Endothelial cell of umbilical vein (primary cell): ENCODE results near the gene PLPP7. TPM values are rescaled to one million over a fixed set of nuclear protein-coding genes. Genes with fewer than 3 reads are reported as not detected.

ENCODE experiments used
- BruUV-seq: library from RNA; stranded (reverse); fragments of 400-500 nt; replicated peaks from 2 replicates; lab custom pipeline; 2021; lab: Mats Ljungman, UMichigan
- CTCF ChIA-PET: fragments of 300-600, 350-600 bp; sonication (Branson Sonifier 250); formaldehyde crosslinking; loops from one replicate; lab custom pipeline; 2021; ENCODE audit warnings: antibody characterized with exemption, inconsistent platforms; lab: Charles Lee
- POLR2A ChIA-PET: fragments of 300-600, 350-600 bp; sonication (Branson Sonifier 250); formaldehyde crosslinking; loops from one replicate; lab custom pipeline; 2021; ENCODE audit warnings: antibody characterized with exemption, inconsistent platforms; lab: Charles Lee
- DNase-seq: peaks from one replicate; pipeline ENCODE4 v3.0.0-alpha.2; 2011; ENCODE audit warnings: low read depth, low spot score
- FAIRE-seq: peaks from 2 replicates; lab custom pipeline; 2011; peaks lifted over from hg19 to GRCh38; lab: Jason Lieb, UNC
- H2AFZ ChIP-seq: 2 replicates; pipeline ENCODE4 v1.6.0; 2012; ENCODE audit warnings: low read depth, low read length, control low read depth, inconsistent platforms
- H3K27ac ChIP-seq: 2 replicates; pipeline ENCODE4 v1.5.1; 2011; ENCODE audit warnings: low read depth, mild to moderate bottlenecking, control low read depth, low read length, moderate library complexity; ENCODE audit not compliant: insufficient read depth
- H3K27me3 ChIP-seq, 2 experiments: 2 replicates each; pipeline versions ENCODE4 v1.6.0 to v1.6.1; 2011; ENCODE audit warnings: low read length in 2 of 2, mixed read lengths in 1 of 2; ENCODE audit not compliant: control insufficient read depth in 2 of 2, insufficient read depth in 2 of 2
- H3K36me3 ChIP-seq, 2 experiments: 2 replicates in 1 of 2; 3 replicates in 1 of 2; pipeline ENCODE4 v1.5.1; 2011; ENCODE audit warnings: low read length in 2 of 2, mild to moderate bottlenecking in 1 of 2, moderate library complexity in 1 of 2; ENCODE audit not compliant: control insufficient read depth in 2 of 2, insufficient read depth in 2 of 2; ENCODE audit errors: extremely low read depth in 1 of 2
- H3K4me1 ChIP-seq: 3 replicates; pipeline ENCODE4 v1.5.1; 2011; ENCODE audit warnings: mild to moderate bottlenecking, low read length; ENCODE audit not compliant: control insufficient read depth, insufficient read depth; ENCODE audit errors: extremely low read depth
- H3K4me2 ChIP-seq: 2 replicates; pipeline ENCODE4 v1.6.1; 2011; ENCODE audit warnings: low read length, control low read depth, mixed read lengths; ENCODE audit not compliant: insufficient read depth
- H3K4me3 ChIP-seq, 3 experiments: fragments of 200-600 bp in 1 of 3; sonication (generic), shearing (Covaris generic) in 1 of 3; replicated peaks in 1 of 3; 2 replicates each; pipeline ENCODE4 v1.5.1; 2011 to 2016; ENCODE audit warnings: control low read depth in 3 of 3, low read length in 3 of 3, mild to moderate bottlenecking in 2 of 3, inconsistent platforms in 1 of 3, low read depth in 1 of 3, moderate library complexity in 1 of 3; ENCODE audit not compliant: insufficient read depth in 1 of 3
- H3K79me2 ChIP-seq: 2 replicates; pipeline ENCODE4 v1.6.0; 2012; ENCODE audit warnings: low read length, inconsistent platforms; ENCODE audit not compliant: control insufficient read depth, insufficient read depth
- H3K9ac ChIP-seq: replicated peaks from 2 replicates; pipeline ENCODE3; 2011; ENCODE audit warnings: low read length, control low read depth; ENCODE audit not compliant: insufficient read depth; ENCODE audit errors: extremely low read depth
- H3K9me1 ChIP-seq: replicated peaks from 3 replicates; pipeline ENCODE4 v1.6.0; 2011; ENCODE audit warnings: mild to moderate bottlenecking, low read length; ENCODE audit not compliant: control insufficient read depth, insufficient read depth; ENCODE audit errors: extremely low read depth
- H3K9me3 ChIP-seq: replicated peaks from 2 replicates; pipeline ENCODE4 v1.5.1; 2012; ENCODE audit warnings: low read length, inconsistent platforms; ENCODE audit not compliant: control insufficient read depth, insufficient read depth
- H4K20me1 ChIP-seq: replicated peaks from 2 replicates; pipeline ENCODE3; 2011; ENCODE audit warnings: mild to moderate bottlenecking, low read length; ENCODE audit not compliant: control insufficient read depth, insufficient read depth; ENCODE audit errors: extremely low read depth
- CTCF ChIP-seq, 2 donors: IDR thresholded peaks; 1 replicate in 1 of 2; 2 replicates in 1 of 2; pipeline ENCODE4 v1.5.1; 2011; ENCODE audit warnings: low read length in 2 of 2, mild to moderate bottlenecking in 2 of 2, moderate library complexity in 2 of 2, control low read depth in 1 of 2, inconsistent platforms in 1 of 2, low read depth in 1 of 2; ENCODE audit not compliant: insufficient read depth in 1 of 2; ENCODE audit errors: extremely low read depth in 1 of 2
- FOS ChIP-seq: IDR thresholded peaks from 2 replicates; pipeline ENCODE4 v1.6.1; 2011; ENCODE audit warnings: mild to moderate bottlenecking, low read length, moderate library complexity, borderline replicate concordance; ENCODE audit not compliant: insufficient read depth
- GATA2 ChIP-seq: IDR thresholded peaks from 2 replicates; pipeline ENCODE4 v1.7.0; 2011; ENCODE audit warnings: low read depth, mild to moderate bottlenecking, moderate library complexity, mixed read lengths, low read length; ENCODE audit not compliant: insufficient read length, insufficient read depth
- MAX ChIP-seq: IDR thresholded peaks from 2 replicates; pipeline ENCODE4 v1.6.1; 2011; ENCODE audit not compliant: insufficient read depth, insufficient read length
- POLR2AphosphoS5 ChIP-seq: IDR thresholded peaks from 2 replicates; pipeline ENCODE4 v1.6.1; 2012; ENCODE audit warnings: low read depth, mild to moderate bottlenecking, control low read depth, low read length, moderate library complexity; ENCODE audit not compliant: insufficient read depth
- dilution Hi-C: fragments of 300-500 bp; cut with MboI; formaldehyde crosslinking; loops from one replicate; pipeline ENCODE4 v1.15.0; 2019; ENCODE audit warnings: low sequenced_read_pairs; ENCODE audit not compliant: extremely low pct_ligation_motif_present
- intact Hi-C: fragments of 100-400 bp; cut with micrococcal nuclease; formaldehyde crosslinking; loops from one replicate; pipeline ENCODE4 v1.10.0; 2022
- polyA plus RNA-seq, 4 experiments: library from polyadenylated mRNA; depleted of rRNA in 3 of 4; stranded (reverse) in 3 of 4; unstranded in 1 of 4; fragments of >200 nt; gene quantifications; 2 replicates each; pipeline versions ENCODE4 v1.2.1 to v1.2.3, GENCODE V29; 2011 to 2012; ENCODE audit warnings: missing spikeins in 1 of 4
- total RNA-seq: library from RNA; stranded (reverse); gene quantifications from 2 replicates; pipeline ENCODE4 v1.2.3, GENCODE V29; 2021

PLPP7 gene
- total and polyA plus RNA-seq, 2 donors (not counting 3 experiments of a cell fraction or from before 2014, with no cell fraction given), result 2.1 to 2.7 TPM

- H3K27me3 ChIP-seq, result no peaks in the 10 kb centered on the region
- H3K4me1 ChIP-seq, result peaks cover 51% of the 10 kb centered on the region
- H3K9ac ChIP-seq, result peak overlapping the region; percentile 78
- TF ChIP-seq MAX, result no peak
- TF ChIP-seq FOS, result no peak
- no peak for TF ChIP-seq GATA2
- no peak for TF ChIP-seq CTCF (IDR thresholded peaks at IDR 0.05; ENCODE audit: extremely low read depth in 1 of 2, insufficient read depth in 1 of 2, low read depth in 1 of 2, low read length in 2 of 2)
- TF ChIP-seq POLR2AphosphoS5, result peak; percentile 19
- dilution Hi-C loops, result no loop called here
- DNase-seq (peak; percentile 59), FAIRE-seq (peak; percentile 87)
- no peaks in the 10 kb centered on the region for H4K20me1 ChIP-seq
- peak overlapping the region; percentile 69 for H3K4me2 ChIP-seq
- CTCF ChIA-PET, result interaction anchor here (1.0 to 4.9 kb wide), 7 partner anchors 15 to 97 kb away, joined by 4 to 42 read pairs (median 7); no protein-coding TSS in a partner anchor
- intact Hi-C loops, result loop anchor here (1.0 kb wide), 3 partner anchors 37 to 58 kb away; no protein-coding TSS in a partner anchor
- peak overlapping the region; percentile 73 for H3K27ac ChIP-seq
- no TSS peak for BruUV-seq
- peak overlapping the region; percentile 80 for H2AFZ ChIP-seq
- no peaks in the 10 kb centered on the region for H3K9me1 ChIP-seq
- H3K4me3 ChIP-seq, result peak overlapping the region; percentile 64 to 81 (median 70)
- H3K9me3 ChIP-seq, result no peaks in the 10 kb centered on the region
- H3K36me3 ChIP-seq, result peaks cover 0 to 2% of the 10 kb centered on the region in 2 experiments
- peaks cover 48% of the 10 kb centered on the region for H3K79me2 ChIP-seq
- POLR2A ChIA-PET, result no interaction called here
Observed at GRCh38 chr9:131274674-131275331, 14.7 kb upstream of the PLPP7 start.
